ENCODE results near the gene ZYX. TPM values are rescaled to one million over a fixed set of nuclear protein-coding genes. Genes with fewer than 3 reads are reported as not detected.

The ZYX gene
- total RNA-seq, 4 donors from 2014 or later = 111 to 389 (median 146) TPM

DNA sequence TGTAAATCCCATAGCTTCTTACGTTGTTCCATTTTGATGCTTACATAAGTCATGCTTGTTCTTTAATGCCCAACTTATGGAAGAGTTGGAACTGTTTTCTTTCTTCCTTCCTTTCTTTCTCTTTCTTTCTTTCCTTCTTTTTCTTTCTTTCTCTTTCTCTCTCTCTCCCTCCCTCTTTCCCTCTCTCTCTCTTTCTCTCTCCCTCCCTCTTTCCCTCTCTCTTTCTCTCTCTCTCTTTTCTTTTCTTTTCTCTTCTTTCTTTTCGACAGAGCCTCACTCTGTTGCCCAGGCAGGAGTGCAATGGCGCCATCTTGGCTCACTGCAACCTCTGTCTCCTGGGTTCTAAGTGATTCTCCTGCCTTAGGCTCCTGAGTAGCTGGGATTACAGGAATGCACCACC lies 37.5 kb upstream of the ZYX start:
- Histone ChIP-seq H3K4me3 (no peak overlapping the region), H3K9me3 (no peaks in the 10 kb centered on the region), H3K27ac (no peak overlapping the region), H3K36me3 (no peaks in the 10 kb centered on the region), H3K27me3 (peaks cover 61% of the 10 kb centered on the region), H3K4me1 (peaks cover 0 to 5% (median 3%) of the 10 kb centered on the region in 3 donors)
- TF ChIP-seq POLR2AphosphoS5 (IDR thresholded peaks at IDR 0.05) = no peak
- 84 to 86% methylated on average over 1 to 3 of the region's 3 CpGs for WGBS, 2 donors (ENCODE audit: low coverage in 1 of 2)
- ATAC-seq = no peak

DNA sequence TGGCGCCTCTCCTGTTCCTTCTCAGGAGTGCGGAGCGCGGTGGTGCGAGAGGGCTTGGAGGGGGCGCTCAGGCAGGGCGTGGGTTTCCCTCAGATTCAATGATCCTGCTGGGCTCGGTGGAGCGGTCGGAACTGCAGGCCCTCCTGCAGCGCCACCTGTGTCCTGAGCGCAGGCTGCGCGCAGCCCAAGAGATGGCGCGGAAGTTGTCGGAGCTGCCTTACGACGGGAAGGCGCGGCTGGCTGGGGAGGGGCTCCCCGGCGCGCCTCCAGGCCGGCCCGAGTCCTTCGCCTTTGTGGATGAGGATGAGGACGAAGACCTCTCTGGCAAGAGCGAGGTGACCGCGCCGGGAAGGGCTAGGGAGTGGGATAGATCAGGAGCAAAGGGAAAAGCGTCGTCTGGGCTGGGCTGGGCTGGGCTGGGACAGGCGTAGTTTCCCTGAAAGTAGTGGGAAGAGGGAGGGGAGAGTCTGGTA lies 35.7 kb upstream of the ZYX start:
- no peak for TF ChIP-seq POLR2A (IDR thresholded peaks at IDR 0.05)
- TF ChIP-seq POLR2AphosphoS5 (IDR thresholded peaks at IDR 0.05) = no peak
- no peak for TF ChIP-seq EP300 (IDR thresholded peaks at IDR 0.05)
- TF ChIP-seq, protein P1, sequence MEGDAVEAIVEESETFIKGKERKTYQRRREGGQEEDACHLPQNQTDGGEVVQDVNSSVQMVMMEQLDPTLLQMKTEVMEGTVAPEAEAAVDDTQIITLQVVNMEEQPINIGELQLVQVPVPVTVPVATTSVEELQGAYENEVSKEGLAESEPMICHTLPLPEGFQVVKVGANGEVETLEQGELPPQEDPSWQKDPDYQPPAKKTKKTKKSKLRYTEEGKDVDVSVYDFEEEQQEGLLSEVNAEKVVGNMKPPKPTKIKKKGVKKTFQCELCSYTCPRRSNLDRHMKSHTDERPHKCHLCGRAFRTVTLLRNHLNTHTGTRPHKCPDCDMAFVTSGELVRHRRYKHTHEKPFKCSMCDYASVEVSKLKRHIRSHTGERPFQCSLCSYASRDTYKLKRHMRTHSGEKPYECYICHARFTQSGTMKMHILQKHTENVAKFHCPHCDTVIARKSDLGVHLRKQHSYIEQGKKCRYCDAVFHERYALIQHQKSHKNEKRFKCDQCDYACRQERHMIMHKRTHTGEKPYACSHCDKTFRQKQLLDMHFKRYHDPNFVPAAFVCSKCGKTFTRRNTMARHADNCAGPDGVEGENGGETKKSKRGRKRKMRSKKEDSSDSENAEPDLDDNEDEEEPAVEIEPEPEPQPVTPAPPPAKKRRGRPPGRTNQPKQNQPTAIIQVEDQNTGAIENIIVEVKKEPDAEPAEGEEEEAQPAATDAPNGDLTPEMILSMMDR (IDR thresholded peaks at IDR 0.05) = peak in 3 of 4 experiments; percentile 12 to 56 (median 41)
- Histone ChIP-seq H3K4me3 (peak overlapping the region in 1 of 2 donors; percentile 24), H3K27ac (no peak overlapping the region), H3K4me1 (peaks cover 0 to 5% (median 3%) of the 10 kb centered on the region in 3 donors), H3K36me3 (no peaks in the 10 kb centered on the region), H3K27me3 (peaks cover 45% of the 10 kb centered on the region), H3K9me3 (no peaks in the 10 kb centered on the region)
- ATAC-seq = peak; percentile 58
- WGBS, 2 donors (ENCODE audit: low coverage in 1 of 2) = 6 to 14% methylated on average over 4 to 9 of the region's 35 CpGs

DNA sequence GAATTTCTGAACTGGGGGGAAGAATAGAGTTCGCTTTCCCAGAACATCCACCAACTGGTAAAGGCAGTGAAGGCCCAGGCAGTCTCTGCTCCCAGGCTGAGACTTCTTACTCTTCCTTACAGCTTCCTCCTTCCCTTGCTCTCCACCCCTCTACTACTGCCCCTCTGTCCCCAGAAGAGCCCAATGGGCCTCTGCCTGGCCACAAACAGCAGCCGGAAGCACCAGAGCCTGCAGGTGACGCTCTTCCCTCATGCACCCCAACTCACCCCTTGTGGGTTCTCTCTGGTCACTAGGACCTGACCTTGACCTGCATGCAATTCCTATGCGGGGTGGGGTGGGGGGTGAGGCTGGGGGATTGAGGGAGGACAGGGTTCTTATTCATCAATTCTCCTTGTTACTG lies 35.1 kb upstream of the ZYX start:
- Histone ChIP-seq H3K27ac (no peak overlapping the region), H3K36me3 (no peaks in the 10 kb centered on the region), H3K4me1 (peaks cover 0 to 5% (median 3%) of the 10 kb centered on the region in 3 donors), H3K4me3 (no peak overlapping the region), H3K27me3 (peaks cover 40% of the 10 kb centered on the region), H3K9me3 (no peaks in the 10 kb centered on the region)
- WGBS, 2 donors (ENCODE audit: low coverage in 1 of 2) = 100% methylated on average over 1 to 2 of the region's 4 CpGs
- TF ChIP-seq POLR2AphosphoS5 (IDR thresholded peaks at IDR 0.05) = no peak
- TF ChIP-seq EP300 (IDR thresholded peaks at IDR 0.05) = no peak
- no peak for TF ChIP-seq POLR2A (IDR thresholded peaks at IDR 0.05)
- TF ChIP-seq, protein P1 (IDR thresholded peaks at IDR 0.05) = no peak
- no peak for ATAC-seq

DNA sequence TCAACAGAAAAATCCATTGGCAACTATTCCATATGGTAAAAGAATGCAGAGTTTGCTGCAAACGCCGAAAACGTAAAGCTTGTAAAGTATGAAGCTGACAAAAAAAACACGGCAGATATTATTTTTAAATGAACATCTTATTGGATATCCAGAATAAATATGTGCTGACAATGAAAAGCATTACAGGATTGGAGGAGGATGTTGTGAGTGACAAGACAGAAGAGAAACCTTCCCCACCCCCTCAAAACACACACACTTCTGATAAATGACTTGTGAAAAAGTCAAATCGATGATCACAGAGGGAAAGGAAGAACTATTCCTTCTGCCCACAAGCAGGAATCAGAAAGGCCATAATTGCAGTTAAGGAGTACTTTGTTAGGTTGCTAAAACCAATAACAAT lies 33.2 kb upstream of the ZYX start:
- TF ChIP-seq POLR2AphosphoS5 (IDR thresholded peaks at IDR 0.05) (no peak), POLR2A (IDR thresholded peaks at IDR 0.05) (no peak), EP300 (IDR thresholded peaks at IDR 0.05) (no peak)
- TF ChIP-seq, protein P1 (IDR thresholded peaks at IDR 0.05) = no peak
- no peak for ATAC-seq
- H3K27ac ChIP-seq = no peak overlapping the region
- 43 to 62% methylated on average over 5 of the region's 5 CpGs for WGBS, 2 donors (ENCODE audit: low coverage in 1 of 2)
- H3K4me3 ChIP-seq = no peak overlapping the region
- H3K4me1 ChIP-seq = peaks cover 0 to 5% (median 3%) of the 10 kb centered on the region in 3 donors
- no peaks in the 10 kb centered on the region for H3K36me3 ChIP-seq
- H3K9me3 ChIP-seq = no peaks in the 10 kb centered on the region
- peaks cover 42% of the 10 kb centered on the region for H3K27me3 ChIP-seq

DNA sequence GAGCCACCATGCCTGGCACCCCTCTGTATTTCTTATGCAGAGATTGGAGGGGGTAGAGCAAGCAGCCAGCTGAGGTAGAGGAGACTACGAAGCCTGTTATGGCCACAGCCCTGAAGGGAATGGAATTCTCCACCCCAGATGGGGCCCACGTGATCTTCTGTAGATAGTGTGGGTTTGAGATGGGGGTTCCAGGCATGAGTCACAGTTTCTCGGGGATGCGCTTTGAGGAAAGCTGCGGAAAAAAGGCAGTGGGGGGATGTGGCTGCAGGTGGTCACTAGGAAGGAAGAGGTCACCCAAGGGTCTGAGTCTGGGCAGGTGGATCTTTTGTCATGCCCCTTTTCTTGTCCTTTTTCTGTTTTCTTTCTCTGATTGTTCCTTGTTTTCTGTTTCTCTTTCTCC lies 30.1 kb upstream of the ZYX start:
- no peaks in the 10 kb centered on the region for H3K36me3 ChIP-seq
- H3K9me3 ChIP-seq = no peaks in the 10 kb centered on the region
- H3K27me3 ChIP-seq = peaks cover 24% of the 10 kb centered on the region
- TF ChIP-seq EP300 (IDR thresholded peaks at IDR 0.05) (no peak), POLR2A (IDR thresholded peaks at IDR 0.05) (no peak), POLR2AphosphoS5 (IDR thresholded peaks at IDR 0.05) (no peak)
- TF ChIP-seq, protein P1 (IDR thresholded peaks at IDR 0.05) = no peak
- no peak overlapping the region for H3K27ac ChIP-seq
- no peaks in the 10 kb centered on the region for H3K4me1 ChIP-seq
- no peak for ATAC-seq
- WGBS, 2 donors (ENCODE audit: low coverage in 1 of 2) = 82 to 83% methylated on average over 1 to 4 of the region's 5 CpGs
- H3K4me3 ChIP-seq = no peak overlapping the region

Measured in gastroesophageal sphincter (tissue), 4 donors.